ENCODE results near the gene TIGD7. TPM values are rescaled to one million over a fixed set of nuclear protein-coding genes. Genes with fewer than 3 reads are reported as not detected.

The TIGD7 gene
- total and polyA plus RNA-seq, 2 of the 13 experiments (the other 11 are each of a cell fraction or from before 2014, with no cell fraction given) = not detected

DNA sequence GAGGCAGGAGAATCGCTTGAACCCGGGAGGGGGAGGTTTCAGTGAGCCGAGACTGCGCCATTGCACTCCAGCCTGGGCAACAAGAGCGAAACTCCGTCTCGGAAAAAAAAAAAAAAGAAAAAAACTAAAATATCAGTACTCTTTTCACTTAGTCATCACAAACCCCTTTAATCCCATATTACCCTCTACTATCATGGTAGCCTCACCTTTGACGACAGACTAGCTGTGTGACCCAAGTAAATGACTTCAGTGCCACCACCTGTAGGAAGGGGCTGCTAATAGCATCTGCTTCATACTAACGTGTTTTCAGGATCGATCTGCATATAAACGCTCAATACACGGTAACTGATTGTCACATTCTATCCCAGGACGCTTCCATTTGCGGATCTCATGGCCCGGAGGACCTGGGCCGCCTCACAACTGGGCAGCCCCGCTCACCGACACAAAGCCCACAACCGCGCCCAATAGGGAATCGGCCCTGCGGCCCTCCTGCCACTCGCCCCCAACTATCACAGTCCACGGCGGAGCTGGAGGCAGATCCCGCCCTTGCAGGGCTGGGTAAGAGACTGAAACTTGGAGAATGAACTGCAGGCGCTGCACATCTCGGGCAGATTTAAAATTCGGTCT, 23.0 kb downstream of the TIGD7 start (continued):
- TF ChIP-seq, protein P1, sequence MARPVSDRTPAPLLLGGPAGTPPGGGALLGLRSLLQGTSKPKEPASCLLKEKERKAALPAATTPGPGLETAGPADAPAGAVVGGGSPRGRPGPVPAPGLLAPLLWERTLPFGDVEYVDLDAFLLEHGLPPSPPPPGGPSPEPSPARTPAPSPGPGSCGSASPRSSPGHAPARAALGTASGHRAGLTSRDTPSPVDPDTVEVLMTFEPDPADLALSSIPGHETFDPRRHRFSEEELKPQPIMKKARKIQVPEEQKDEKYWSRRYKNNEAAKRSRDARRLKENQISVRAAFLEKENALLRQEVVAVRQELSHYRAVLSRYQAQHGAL (CRISPR knock-in tag; IDR thresholded peaks at IDR 0.05; ENCODE audit: not compliant biosample characterization) = peak; percentile 37
- peak; percentile 33; the same call in 1 of the 2 replicates for TF ChIP-seq KDM4B (CRISPR knock-in tag; IDR thresholded peaks at IDR 0.05)
- TF ChIP-seq ZNF776 (CRISPR knock-in tag; IDR thresholded peaks at IDR 0.05) = no peak
- TF ChIP-seq KAT2B (IDR thresholded peaks at IDR 0.05; ENCODE audit: borderline replicate concordance, low read depth, low read length) = peak; percentile 25; the same call in 1 of the 2 replicates
- TF ChIP-seq ZMAT3 (CRISPR knock-in tag; conservative IDR thresholded peaks at IDR 0.05) = no peak; the same call in 1 of the 2 replicates
- 0 out of 2 replicates have a peak, but pooled peaks have one; percentile 55 for TF ChIP-seq IRF2 (CRISPR knock-in tag; IDR thresholded peaks at IDR 0.05)
- peak; percentile 17; the same call in 1 of the 2 replicates for TF ChIP-seq ZNF501 (CRISPR knock-in tag; IDR thresholded peaks at IDR 0.05)
- TF ChIP-seq, protein P2, sequence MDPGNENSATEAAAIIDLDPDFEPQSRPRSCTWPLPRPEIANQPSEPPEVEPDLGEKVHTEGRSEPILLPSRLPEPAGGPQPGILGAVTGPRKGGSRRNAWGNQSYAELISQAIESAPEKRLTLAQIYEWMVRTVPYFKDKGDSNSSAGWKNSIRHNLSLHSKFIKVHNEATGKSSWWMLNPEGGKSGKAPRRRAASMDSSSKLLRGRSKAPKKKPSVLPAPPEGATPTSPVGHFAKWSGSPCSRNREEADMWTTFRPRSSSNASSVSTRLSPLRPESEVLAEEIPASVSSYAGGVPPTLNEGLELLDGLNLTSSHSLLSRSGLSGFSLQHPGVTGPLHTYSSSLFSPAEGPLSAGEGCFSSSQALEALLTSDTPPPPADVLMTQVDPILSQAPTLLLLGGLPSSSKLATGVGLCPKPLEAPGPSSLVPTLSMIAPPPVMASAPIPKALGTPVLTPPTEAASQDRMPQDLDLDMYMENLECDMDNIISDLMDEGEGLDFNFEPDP (CRISPR knock-in tag; conservative IDR thresholded peaks at IDR 0.05) = 0 out of 2 replicates have a peak, but pooled peaks have one; percentile 30
- TF ChIP-seq KLF11 (CRISPR knock-in tag; IDR thresholded peaks at IDR 0.05) = no peak
- no peak for TF ChIP-seq SP5 (CRISPR knock-in tag; IDR thresholded peaks at IDR 0.05; ENCODE audit: borderline replicate concordance, low read depth)
- TF ChIP-seq ZNF619 (CRISPR knock-in tag; IDR thresholded peaks at IDR 0.05) = 0 out of 2 replicates have a peak, but pooled peaks have one; percentile 59
- TF ChIP-seq RBFOX2 (IDR thresholded peaks at IDR 0.05; ENCODE audit: low read depth, low read length) = no peak
- TF ChIP-seq ZSCAN20 (CRISPR knock-in tag; IDR thresholded peaks at IDR 0.05; ENCODE audit: borderline replicate concordance) = 0 out of 2 replicates have a peak, but pooled peaks have one; percentile 47
- no peak for TF ChIP-seq POLR2AphosphoS2 (IDR thresholded peaks at IDR 0.05; ENCODE audit: low read depth, low read length)
- no peak for TF ChIP-seq FOXO1 (CRISPR knock-in tag; IDR thresholded peaks at IDR 0.05)
- 0 out of 2 replicates have a peak, but pooled peaks have one; percentile 10 for TF ChIP-seq STAT5B (CRISPR knock-in tag; IDR thresholded peaks at IDR 0.05)
- TF ChIP-seq ZFX (CRISPR knock-in tag; IDR thresholded peaks at IDR 0.05; ENCODE audit: low read depth) = peak; percentile 78
- 0 out of 2 replicates have a peak, but pooled peaks have one; percentile 17 for TF ChIP-seq SALL2 (CRISPR knock-in tag; IDR thresholded peaks at IDR 0.05)
- TF ChIP-seq, protein P3, sequence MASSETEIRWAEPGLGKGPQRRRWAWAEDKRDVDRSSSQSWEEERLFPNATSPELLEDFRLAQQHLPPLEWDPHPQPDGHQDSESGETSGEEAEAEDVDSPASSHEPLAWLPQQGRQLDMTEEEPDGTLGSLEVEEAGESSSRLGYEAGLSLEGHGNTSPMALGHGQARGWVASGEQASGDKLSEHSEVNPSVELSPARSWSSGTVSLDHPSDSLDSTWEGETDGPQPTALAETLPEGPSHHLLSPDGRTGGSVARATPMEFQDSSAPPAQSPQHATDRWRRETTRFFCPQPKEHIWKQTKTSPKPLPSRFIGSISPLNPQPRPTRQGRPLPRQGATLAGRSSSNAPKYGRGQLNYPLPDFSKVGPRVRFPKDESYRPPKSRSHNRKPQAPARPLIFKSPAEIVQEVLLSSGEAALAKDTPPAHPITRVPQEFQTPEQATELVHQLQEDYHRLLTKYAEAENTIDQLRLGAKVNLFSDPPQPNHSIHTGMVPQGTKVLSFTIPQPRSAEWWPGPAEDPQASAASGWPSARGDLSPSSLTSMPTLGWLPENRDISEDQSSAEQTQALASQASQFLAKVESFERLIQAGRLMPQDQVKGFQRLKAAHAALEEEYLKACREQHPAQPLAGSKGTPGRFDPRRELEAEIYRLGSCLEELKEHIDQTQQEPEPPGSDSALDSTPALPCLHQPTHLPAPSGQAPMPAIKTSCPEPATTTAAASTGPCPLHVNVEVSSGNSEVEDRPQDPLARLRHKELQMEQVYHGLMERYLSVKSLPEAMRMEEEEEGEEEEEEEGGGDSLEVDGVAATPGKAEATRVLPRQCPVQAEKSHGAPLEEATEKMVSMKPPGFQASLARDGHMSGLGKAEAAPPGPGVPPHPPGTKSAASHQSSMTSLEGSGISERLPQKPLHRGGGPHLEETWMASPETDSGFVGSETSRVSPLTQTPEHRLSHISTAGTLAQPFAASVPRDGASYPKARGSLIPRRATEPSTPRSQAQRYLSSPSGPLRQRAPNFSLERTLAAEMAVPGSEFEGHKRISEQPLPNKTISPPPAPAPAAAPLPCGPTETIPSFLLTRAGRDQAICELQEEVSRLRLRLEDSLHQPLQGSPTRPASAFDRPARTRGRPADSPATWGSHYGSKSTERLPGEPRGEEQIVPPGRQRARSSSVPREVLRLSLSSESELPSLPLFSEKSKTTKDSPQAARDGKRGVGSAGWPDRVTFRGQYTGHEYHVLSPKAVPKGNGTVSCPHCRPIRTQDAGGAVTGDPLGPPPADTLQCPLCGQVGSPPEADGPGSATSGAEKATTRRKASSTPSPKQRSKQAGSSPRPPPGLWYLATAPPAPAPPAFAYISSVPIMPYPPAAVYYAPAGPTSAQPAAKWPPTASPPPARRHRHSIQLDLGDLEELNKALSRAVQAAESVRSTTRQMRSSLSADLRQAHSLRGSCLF (CRISPR knock-in tag; IDR thresholded peaks at IDR 0.05; ENCODE audit: borderline replicate concordance) = no peak; the same call in 1 of the 2 replicates
- TF ChIP-seq, protein P4, sequence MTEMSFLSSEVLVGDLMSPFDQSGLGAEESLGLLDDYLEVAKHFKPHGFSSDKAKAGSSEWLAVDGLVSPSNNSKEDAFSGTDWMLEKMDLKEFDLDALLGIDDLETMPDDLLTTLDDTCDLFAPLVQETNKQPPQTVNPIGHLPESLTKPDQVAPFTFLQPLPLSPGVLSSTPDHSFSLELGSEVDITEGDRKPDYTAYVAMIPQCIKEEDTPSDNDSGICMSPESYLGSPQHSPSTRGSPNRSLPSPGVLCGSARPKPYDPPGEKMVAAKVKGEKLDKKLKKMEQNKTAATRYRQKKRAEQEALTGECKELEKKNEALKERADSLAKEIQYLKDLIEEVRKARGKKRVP (CRISPR knock-in tag; IDR thresholded peaks at IDR 0.05) = no peak
- TF ChIP-seq MAFK (conservative IDR thresholded peaks at IDR 0.05 in 1 of 2, IDR thresholded peaks at IDR 0.05 in 1 of 2; ENCODE audit: low read length in 2 of 2) = peak; percentile 27 to 29; a peak in 3 of 4 replicates
- TF ChIP-seq ZNF264 (CRISPR knock-in tag; IDR thresholded peaks at IDR 0.05) = peak; percentile 11; the same call in 1 of the 2 replicates

Data from HepG2 (cell line).